Lower leg skin (tissue), 3 donors: ENCODE results near the gene PLA1A.

Experiments used
- CTCF ChIP-seq, 3 donors: fragments of 450-650 bp; IDR thresholded peaks; one replicate each; pipeline ENCODE4 v1.5.1; 2016; ENCODE audit warnings: antibody characterized with exemption in 3 of 3, mild to moderate bottlenecking in 3 of 3, moderate library complexity in 2 of 3
- POLR2A ChIP-seq, 2 donors: fragments of 450-650 bp; IDR thresholded peaks; one replicate each; pipeline ENCODE4 v1.6.1; 2016 to 2017; ENCODE audit warnings: antibody characterized with exemption in 2 of 2, mild to moderate bottlenecking in 1 of 2, moderate library complexity in 1 of 2

- no peak for TF ChIP-seq CTCF (IDR thresholded peaks at IDR 0.05)
- no peak for TF ChIP-seq POLR2A (IDR thresholded peaks at IDR 0.05)
Observed at GRCh38 chr3:119613872-119614271, 16.2 kb downstream of the PLA1A start.
